HG02840 (cell line): ENCODE data around the gene CELF4.
"Not testable (repeated sequence)": the region's sequence is repeated elsewhere in the genome, so short reads cannot be mapped to it uniquely, and the experiment has no call there.

ENCODE experiments used
- ATAC-seq: cut with Tn5 transposase; IDR thresholded peaks from one replicate; pipeline ENCODE4 v1.9.1; 2021; ENCODE audit warnings: mild to moderate bottlenecking, moderate library complexity, moderate number of reproducible peaks; ENCODE audit not compliant: unreplicated experiment, low FRiP score

CELF4 gene

DNA sequence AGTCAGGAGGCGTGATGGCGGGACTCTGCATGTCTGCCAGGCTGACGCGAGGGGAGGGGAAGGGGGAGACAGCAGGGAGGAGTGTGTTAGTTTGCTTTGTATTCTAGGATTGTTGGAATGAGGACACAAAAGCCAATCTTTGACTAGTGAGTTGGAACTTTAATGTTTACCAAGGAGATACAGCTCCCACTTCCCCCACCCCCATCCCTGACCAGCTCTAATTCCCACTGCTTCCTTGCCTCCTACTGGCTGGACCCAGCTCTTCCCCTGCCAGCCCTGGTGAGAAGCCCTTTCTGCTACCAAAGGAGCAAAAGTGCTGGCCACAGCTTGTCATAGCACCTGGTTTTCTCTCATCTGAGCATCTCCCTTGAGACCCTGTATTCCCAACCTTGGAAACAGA lies 84.5 kb downstream of the CELF4 start:
- no peak for ATAC-seq

DNA sequence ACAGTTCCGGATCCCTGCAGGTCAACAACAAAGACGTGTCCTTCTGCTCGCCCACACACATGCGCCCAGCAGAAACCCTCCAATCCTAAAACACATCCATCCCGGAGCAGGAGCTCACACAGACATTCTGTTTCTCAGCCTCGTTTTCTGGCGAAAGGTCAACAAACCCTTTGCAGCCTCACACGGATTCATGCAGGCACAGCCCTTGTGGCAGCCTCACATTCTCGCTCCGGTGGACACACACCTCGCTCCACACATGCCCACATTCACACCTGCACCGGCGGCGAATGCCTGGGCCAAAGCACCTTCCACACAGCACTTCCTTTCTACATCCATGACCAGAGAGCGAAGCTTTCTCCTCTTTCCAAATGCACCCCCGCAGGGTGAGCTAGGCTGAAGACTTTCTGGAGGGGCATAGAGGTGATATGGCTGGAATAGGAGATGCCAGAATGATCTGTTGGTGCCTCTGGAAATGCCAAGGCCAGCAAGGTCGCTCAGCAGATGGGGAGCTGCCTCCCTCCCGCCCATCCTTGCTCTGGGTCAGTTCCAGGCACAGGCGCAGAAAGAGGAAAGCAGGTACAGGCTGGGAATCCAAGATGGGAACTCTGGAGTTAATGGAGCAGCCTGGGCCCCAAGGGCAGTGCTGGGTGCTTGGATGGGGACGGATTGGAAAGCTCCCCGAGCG lies 88.8 kb downstream of the CELF4 start:
- no peak for ATAC-seq

DNA sequence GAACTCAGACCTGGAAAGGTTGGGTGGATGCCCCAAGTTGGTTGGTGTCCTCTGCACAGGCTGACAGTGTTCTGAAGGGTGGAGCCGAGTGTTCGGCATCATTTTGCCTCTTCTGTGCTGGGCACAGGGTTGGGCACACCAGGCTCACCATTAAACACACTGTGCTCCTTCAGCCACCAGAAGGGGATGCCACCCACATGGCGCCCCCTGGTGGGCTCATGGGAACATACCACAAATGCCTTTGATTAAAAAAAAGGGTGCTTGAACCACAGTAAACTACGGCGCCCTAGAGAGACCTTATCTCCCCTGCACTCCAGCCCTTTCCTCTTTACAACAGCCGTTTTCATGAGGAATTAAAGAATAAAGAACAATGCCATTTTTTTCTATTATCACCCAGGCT lies 89.4 kb downstream of the CELF4 start:
- ATAC-seq = no peak

DNA sequence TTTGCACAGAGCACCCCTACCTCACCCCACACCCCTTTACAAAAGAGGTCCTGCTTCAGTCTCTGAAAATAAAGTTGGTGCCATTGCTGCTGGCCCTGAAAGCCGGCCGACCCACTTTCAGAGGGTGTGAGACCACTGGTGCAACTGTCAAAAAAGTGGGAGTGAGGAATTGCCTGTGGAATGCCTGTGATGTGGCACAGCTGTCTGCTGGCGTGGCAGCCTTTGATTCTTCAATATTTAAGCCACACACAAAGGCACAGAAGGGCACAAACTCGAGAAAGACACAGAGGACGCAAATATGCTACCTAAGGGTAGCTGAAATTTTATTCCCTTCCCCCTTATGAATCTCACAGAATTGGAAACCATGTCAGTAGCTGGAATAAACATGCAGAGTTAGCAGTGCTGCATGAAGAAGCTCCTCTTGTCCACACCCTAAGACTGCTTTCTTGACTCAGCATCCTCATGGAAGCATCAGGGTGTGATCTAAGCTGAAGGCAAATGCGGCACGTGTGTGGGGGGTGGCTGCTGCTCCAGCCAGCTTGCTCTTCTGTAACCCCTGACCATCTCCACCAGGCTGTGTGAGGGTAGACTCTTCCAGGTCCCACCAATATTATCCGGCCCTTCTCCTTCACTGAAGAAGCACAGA lies 92.3 kb downstream of the CELF4 start:
- ATAC-seq = no peak

DNA sequence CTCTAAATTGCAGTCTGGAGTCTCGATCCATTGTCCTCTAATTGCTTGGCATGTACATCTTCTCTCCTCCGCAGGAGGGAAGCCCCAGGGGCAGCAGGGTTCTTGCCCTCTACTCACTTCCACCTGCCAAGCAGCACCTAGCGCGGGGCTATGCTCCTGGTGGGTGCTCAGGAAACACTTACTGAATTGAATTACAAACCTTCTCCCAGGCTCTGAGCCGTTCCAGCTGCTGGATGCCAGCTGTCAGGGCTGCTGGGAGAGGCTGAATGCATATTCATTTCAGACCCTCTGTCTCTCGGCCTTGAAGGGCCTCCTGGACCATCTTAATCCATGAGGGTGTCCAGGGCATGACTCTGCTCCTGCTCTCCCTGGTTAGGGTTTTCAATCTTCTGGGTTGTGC lies 94.0 kb downstream of the CELF4 start:
- ATAC-seq = no peak

DNA sequence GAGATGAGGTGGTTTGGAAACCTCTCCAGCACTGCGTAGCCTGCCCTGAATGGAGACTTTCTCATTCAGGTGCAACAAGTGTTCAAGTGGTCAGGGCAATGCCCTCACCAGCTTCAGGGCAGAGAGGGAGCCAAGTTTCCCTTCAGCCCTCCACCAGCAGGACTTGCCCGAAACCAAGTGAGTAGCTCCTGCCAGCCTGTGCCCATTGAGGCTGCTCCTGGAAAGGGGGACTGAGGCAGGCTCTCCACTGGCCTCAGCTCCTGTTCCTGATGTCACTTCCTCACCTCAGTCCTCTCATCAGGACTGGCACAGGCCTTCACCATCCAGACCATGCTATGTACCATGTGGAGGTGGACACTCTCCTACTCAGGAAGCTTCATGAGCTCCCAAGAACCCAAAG lies 94.6 kb downstream of the CELF4 start:
- ATAC-seq = no peak

DNA sequence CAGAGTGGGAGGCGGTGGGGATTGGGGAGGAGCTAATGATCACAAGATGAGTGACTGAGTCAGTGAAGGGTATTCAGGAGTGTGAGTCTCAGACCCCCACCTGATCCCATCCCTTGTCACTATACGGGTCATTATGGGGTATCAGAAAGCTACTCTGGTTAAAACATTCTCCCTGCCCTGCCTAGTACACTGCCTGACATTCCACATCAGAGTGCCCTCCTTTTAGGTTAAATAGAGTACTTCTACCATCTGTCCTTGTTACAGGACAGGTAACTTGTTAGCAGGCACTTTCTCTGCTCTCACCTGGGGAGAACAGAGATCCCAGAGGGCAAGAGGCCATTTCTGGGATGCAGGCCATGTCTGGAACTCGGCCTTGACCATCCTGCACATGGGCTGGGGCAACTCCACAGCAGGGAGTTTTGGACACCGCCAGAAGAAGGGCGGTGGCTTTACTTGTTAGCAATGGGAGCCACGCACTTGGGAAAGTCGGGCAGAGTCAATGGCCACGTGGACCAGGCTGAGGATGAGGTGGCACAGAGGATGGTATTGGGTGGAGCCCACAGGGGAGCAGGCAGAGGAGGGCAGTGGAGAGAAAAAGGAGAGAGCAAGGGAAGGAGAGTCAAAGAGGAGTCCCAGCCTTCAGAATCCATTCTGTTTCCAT lies 98.5 kb downstream of the CELF4 start:
- no peak for ATAC-seq

DNA sequence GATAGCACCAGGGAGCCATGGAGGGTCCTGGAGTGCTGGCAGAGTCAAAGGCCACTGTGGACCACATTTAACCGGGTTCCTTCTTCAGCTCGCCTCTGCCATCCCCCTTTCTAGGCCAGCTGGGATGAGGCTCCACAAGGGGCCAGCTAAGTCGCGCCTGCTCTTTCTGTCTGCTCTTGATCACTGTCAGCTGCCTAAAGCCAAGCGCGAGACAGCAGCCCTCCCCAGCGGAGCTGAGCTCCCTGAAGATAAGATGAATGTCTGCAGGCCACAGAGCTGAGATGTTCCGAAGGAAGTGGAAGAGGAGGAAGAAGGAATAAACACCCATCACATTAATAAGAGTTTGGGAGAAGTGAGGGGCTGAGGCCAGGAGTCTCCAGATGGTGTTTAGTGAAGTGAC lies 99.6 kb downstream of the CELF4 start:
- ATAC-seq = no peak

DNA sequence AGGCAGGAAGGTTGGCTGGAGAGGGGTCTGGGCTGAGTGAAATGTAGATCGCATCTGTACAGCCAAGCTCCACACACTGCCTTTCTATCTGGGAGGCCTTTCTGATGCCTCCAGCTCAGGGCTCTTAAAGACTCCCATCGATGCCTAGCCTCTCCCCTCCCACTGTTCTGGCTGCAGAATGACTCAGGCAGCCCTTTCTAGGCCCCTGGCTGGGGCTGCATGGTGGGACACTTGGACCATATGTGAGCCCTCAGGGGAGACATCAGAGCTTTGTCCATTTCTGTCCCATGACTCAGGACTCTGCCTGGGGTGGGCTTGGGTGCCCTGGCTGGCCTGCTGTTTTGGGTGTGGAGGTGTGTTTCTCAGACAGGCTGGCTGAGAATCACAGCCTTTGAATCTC lies 101.3 kb downstream of the CELF4 start:
- no peak for ATAC-seq

DNA sequence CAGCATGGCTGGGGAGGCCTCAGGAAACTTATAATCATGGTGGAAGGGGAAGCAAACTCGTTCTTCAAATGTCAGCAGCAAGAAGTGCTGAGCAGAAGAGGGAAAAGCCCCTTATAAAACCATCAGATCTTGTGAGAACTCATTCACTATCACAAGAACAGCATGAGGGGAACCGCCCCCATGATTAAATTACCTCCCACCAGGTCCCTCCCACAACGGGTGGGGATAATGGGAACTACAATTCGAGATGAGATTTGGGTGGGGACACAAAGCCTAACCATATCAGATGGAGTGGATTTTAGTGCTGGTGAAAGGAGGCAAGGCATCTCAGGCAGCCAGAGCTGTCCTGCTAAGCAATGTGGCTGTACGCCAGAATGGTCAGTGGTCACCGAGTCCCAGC lies 104.3 kb downstream of the CELF4 start:
- not testable (repeated sequence) for ATAC-seq

DNA sequence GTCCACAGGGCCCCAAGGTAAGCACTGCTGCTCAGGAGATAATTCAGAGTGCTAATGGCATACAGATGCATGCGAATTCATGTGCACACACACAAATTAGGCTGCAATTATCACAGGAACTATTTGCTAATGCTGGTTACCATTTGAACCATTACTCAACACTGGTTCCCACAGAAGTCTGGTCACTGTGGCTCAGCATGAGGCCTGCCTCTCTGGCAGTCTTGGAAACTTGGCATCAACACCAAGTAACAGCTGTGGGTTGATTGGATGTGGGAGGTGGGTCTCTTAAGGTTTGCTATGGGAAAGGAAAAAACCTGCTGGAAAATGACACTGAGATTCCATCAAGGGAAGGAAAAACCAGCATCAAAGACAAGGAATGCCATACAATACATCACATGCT lies 105.0 kb downstream of the CELF4 start:
- no peak for ATAC-seq

DNA sequence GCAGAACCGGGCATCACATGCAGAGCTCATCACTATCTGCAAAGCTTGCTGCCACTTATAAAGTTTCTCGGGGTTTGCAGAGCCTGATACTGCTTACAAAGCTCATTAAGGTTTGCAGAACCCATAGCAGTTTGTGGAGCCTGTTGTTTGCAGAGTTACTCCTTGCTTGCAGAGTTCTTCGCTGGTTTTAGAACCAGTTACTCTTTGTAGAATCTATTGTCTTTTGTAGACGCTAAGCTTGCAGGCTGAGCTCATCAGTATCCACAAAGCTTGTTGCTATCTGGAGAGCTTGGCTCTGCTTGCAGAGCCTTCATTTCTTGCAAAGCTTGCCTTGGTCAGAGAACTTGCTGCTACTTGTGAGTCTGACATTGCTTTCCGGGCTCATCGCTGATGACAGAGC lies 106.9 kb downstream of the CELF4 start:
- ATAC-seq = no peak

DNA sequence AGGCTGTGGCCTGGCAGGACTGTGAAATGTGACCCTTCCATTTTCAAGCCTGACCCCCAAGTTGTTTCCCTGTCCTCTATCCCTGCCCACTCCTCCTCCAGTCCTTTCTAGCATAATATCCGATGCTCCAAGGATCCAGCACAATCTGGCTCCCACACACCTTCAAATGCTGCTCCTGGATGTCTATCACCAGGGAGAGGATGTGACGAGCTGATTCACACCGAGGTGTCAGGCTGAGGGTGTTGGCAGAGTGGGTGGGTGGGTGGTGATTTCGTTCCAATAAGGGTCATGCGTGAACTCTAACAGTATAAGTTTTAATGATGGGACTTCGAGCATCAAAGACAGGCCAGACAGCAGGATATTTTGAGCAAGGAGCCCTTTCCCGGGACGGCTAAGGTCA lies 107.8 kb downstream of the CELF4 start:
- ATAC-seq = no peak

DNA sequence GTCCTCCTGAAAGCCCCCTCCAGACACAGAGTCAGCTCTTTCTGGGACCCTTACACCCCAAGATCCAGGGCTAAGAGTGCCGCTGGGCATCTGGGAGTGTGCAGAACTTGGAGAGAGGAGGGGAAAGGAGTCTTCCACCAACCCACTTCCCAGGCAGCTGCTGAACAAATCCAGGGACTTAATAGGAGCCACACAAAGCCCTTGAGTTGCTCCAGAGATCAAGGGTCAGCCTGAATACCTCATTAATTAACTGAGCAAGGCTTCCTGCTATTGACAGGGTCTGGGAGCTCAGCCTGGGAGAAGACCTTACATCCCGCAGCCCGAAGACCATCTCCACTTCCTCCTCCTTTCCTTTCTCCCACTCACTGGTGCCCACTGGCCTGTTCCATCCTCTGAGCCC lies 108.3 kb downstream of the CELF4 start:
- no peak for ATAC-seq

DNA sequence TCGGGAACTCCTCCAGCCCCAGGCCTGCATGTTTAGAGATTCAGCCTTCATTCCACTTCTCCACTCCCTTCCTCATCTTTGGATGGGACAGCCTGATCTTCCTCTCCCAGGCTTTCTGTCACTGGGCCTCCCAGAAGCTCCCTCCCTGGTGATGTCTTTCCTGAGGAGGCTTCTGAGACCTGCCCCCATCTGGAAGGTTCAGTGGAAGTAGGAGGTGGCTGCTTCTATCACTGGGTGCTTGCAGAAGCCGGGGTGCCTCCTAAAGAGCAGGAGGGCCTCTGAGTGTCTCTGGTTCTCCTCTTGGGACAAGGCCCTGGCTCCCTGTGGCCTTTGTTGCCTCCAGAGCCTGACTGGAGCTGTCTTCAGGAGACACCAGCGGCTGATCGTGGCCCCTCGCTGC lies 108.7 kb downstream of the CELF4 start:
- ATAC-seq = no peak

DNA sequence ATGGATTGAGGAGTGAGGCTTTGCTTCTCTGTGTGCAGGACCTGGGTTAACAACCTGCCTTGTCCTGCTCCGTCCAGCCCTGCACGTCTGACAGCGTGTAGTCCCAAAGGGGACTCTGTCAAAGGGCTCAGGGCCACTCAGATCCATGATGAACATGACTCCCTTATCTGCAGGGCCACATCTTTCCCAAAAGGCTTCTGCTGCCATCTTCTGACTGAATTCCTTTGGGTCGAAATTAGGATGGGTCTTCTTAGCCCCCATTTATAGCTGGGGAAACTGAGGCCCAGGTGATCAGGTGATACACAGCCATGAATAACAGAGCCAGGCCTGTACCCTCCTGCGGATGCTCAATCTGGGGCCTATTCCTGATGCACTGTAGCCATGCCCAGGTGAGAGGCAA lies 109.2 kb downstream of the CELF4 start:
- ATAC-seq = no peak

DNA sequence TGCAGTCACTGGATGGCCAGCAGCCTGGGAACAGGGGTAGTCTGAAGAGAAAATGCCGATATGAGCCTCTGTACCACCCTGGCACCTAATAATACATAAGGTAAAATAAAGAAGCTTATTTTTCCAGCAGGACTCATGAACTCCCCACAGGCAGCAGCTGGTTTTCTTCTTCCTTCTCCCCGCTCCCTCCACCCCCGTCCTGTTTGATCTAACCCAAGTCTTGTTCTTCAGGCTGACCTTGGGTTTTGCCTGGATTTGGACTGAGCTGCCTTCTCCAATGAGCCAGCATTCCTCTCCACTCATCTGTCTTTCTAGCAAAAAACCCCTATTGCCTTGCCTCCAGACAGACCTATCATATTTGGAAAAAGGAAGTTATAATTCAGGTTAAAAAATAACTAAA lies 111.8 kb downstream of the CELF4 start:
- no peak for ATAC-seq

DNA sequence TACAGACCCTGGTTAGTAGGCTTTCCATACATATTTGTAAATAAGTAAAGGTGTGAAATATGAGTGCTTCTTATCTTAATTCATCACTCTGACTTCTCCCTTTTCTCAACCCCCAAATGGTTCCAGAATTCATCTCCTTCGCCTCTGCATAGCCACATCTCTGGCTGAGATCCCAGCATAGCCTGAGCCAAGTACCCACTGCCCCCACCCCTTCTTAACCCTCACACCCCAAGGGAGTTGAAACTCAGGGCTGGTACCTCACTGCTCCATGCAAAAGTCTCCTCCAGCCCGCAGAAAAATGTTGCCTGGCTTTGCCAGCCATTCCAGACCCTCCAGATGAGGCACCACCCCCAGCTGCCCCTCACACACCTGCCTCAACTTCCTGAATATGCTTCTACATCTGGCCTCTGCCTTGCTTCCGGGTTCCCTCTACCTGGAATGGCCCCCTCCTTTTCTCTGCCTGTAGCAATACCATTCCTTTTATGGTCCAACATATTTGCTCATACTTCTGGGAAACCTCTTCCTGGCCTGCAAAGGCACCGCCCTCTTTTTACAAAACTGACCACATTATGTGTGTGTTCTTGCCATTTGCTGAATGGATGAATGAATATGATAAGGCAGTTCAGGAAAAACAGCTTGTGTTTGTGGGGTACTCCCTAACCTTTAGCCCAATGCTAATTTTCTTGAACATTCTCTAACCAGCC lies 112.8 kb downstream of the CELF4 start:
- no peak for ATAC-seq

DNA sequence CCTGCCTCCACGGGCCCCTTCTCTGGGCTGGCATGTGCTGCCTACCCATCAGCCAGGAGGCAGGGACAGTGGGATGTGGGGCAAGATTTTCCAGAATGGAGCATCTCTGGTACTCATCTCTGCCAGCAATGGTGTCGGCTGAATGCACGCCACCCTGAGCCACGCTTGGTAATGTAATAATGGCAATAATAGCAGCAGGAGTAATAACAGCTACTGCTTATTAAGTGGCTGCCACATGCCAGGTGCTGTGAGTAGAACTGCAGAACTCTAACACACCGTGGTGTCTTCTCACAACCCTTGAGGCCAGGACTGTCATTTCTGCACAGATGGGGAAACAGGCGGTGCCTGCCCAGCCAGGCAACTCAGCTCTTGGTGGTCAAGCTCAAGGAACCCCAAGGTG lies 113.6 kb downstream of the CELF4 start:
- ATAC-seq = no peak

DNA sequence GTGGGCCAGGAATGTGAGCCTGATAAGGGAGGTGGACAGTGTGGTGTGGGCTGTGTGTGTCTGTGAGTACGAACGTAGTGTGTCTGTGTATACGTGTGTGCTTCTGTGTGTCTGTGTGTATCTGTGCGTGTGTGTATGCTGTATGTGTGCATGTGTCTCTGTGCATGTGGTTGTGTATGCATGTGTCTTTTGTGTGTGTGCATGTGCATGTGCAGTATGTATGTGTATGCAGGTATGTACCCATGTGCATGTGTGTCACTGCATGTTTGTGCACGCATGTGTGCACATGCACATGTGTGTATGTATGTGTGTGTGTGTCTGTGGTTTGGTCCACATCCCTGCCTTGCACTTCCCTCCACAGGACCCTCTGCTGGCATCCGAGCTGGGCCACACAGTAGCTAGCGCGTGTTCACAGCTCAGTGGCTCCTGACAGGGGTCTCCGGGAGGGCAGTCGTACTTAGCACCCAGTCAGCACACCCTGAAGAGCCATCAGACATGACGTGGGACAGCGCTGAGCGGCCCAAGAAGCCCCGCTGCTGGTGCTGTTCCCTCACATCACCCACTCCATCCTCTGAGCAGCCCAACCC lies 114.3 kb downstream of the CELF4 start:
- no peak for ATAC-seq
